ENCODE data around the gene PLAAT2. TPM values are rescaled to one million over a fixed set of nuclear protein-coding genes. Genes with fewer than 3 reads are reported as not detected.
A peak's percentile ranks its signal among the peaks of the same experiment; 100 is the strongest.

PLAAT2 gene
- polyA plus RNA-seq, 3 donors, result not detected

- Mint-ChIP-seq H3K36me3 (peaks cover 4 to 9% of the 10 kb centered on the region in 2 donors), H3K4me1 (peaks cover 43% of the 10 kb centered on the region), H3K27ac (peak overlapping the region; percentile 83 to 93 (median 91)), H3K9me3 (no peaks in the 10 kb centered on the region), H3K4me3 (peak overlapping the region; percentile 93 to 99), H3K27me3 (ENCODE audit: low read depth in 3 of 3) (peaks cover 2 to 10% (median 4%) of the 10 kb centered on the region in 3 donors)
- Histone ChIP-seq H3K9ac (ENCODE audit: insufficient read depth, low read length, poor library complexity, severe bottlenecking) (peak overlapping the region; percentile 74), H3K79me2 (ENCODE audit: insufficient read depth, low read length) (no peaks in the 10 kb centered on the region), H3K4me2 (replicated peaks; ENCODE audit: extremely low read depth, low read length, poor library complexity, severe bottlenecking) (peak overlapping the region; percentile 72), H3K4me1 (ENCODE audit: control insufficient read depth in 1 of 2, insufficient read depth in 2 of 2, low read length in 2 of 2) (peaks cover 27 to 31% of the 10 kb centered on the region in 2 donors), H3K27ac (ENCODE audit: low read depth in 1 of 2, low read length in 2 of 2) (peak overlapping the region; percentile 56 to 82), H3K9me3 (replicated peaks in 1 of 2; ENCODE audit: control insufficient read depth in 1 of 2, insufficient read depth in 1 of 2, low read length in 2 of 2) (no peaks in the 10 kb centered on the region), H3K27me3 (ENCODE audit: control insufficient read depth in 2 of 2, insufficient read depth in 2 of 2, low read length in 2 of 2) (no peaks in the 10 kb centered on the region), H3K4me3 (replicated peaks in 1 of 3; ENCODE audit: low read depth in 2 of 3, low read length in 3 of 3) (peak overlapping the region; percentile 71 to 79 (median 75)), H3K36me3 (replicated peaks in 1 of 2; ENCODE audit: control insufficient read depth in 1 of 2, insufficient read depth in 2 of 2, low read length in 2 of 2) (no peaks in the 10 kb centered on the region), H4K20me1 (ENCODE audit: insufficient read depth, low read length) (no peaks in the 10 kb centered on the region), H2AFZ (ENCODE audit: insufficient read depth, low read depth, low read length, poor library complexity, severe bottlenecking) (peak overlapping the region; percentile 84)
- no peak for TF ChIP-seq CTCF (IDR thresholded peaks at IDR 0.05)
- WGBS (ENCODE audit: insufficient coverage), result 28% methylated on average over 5 of the region's 8 CpGs
- intact Hi-C loops (cut with micrococcal nuclease), result no loop called here
- peak in 1 of 3 donors; percentile 13 for DNase-seq
Observed at GRCh38 chr11:63537293-63538101, 25.7 kb downstream of the PLAAT2 start.

DNA sequence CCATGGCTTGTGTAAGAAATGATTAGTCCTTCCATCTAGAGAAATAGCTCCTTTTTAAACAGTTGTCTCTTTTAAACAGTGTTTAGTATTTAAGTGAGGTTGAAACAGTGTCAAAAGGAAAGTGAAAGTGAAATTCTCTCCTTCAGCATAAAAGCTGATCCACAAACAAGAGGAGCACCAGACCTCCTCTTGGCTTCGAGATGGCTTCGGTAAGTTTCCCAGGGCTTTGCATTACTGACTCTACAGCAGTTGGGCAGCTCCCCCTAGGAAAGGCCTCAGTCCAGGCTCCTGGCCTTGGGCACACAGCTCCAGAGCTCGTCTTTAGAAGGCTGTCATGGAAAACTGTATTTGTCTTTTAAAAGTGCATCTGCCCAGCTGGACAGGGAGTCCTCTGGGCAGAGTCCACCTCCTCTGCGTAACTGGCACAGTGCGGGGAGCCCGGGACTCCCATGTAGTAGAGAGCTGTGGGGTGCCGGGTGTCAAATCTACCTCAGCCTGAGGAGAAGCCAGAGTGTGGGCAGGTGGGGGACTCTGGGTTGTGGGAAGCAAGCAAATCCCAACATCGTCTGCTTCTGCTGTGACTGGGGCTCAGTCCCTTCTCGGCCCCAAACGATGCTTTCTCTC is 26.4 kb downstream of the PLAAT2 start, which contains the start of gene PLAAT4:
Gene PLAAT4, plus strand, starts transcription at position 140 of the 624 bp plus-strand sequence. Its CDS starts 61 bp downstream, at position 201.
- Histone ChIP-seq H3K4me3 (replicated peaks in 1 of 3; ENCODE audit: low read depth in 2 of 3, low read length in 3 of 3) (peak within 1 kb of the TSS; percentile 71 to 79 (median 75)), H3K9me3 (replicated peaks in 1 of 2; ENCODE audit: control insufficient read depth in 1 of 2, insufficient read depth in 1 of 2, low read length in 2 of 2) (no peaks in the 10 kb centered on the region), H3K27me3 (ENCODE audit: control insufficient read depth in 2 of 2, insufficient read depth in 2 of 2, low read length in 2 of 2) (no peaks in the 10 kb centered on the region), H3K4me2 (replicated peaks; ENCODE audit: extremely low read depth, low read length, poor library complexity, severe bottlenecking) (peak within 1 kb of the TSS; percentile 72), H3K36me3 (replicated peaks in 1 of 2; ENCODE audit: control insufficient read depth in 1 of 2, insufficient read depth in 2 of 2, low read length in 2 of 2) (no peaks in the 10 kb centered on the region), H2AFZ (ENCODE audit: insufficient read depth, low read depth, low read length, poor library complexity, severe bottlenecking) (peak within 1 kb of the TSS; percentile 84), H3K4me1 (ENCODE audit: control insufficient read depth in 1 of 2, insufficient read depth in 2 of 2, low read length in 2 of 2) (peaks cover 27 to 31% of the 10 kb centered on the region in 2 donors), H3K79me2 (ENCODE audit: insufficient read depth, low read length) (no peaks in the 10 kb centered on the region), H3K9ac (ENCODE audit: insufficient read depth, low read length, poor library complexity, severe bottlenecking) (peak within 1 kb of the TSS; percentile 74), H3K27ac (ENCODE audit: low read depth in 1 of 2, low read length in 2 of 2) (peak within 1 kb of the TSS; percentile 56 to 82), H4K20me1 (ENCODE audit: insufficient read depth, low read length) (no peaks in the 10 kb centered on the region)
- Mint-ChIP-seq H3K9me3 (no peaks in the 10 kb centered on the region), H3K27ac (peak within 1 kb of the TSS; percentile 83 to 93 (median 91)), H3K27me3 (ENCODE audit: low read depth in 3 of 3) (peaks cover 4 to 10% (median 5%) of the 10 kb centered on the region in 3 donors), H3K4me3 (peak within 1 kb of the TSS; percentile 93 to 99), H3K4me1 (peaks cover 43% of the 10 kb centered on the region), H3K36me3 (peaks cover 4 to 9% of the 10 kb centered on the region in 2 donors)
- peak; percentile 29 to 54 (median 38) for DNase-seq
- TF ChIP-seq CTCF (IDR thresholded peaks at IDR 0.05), result no peak
- 22% methylated on average over 7 of the region's 10 CpGs for WGBS (ENCODE audit: insufficient coverage)
- intact Hi-C loops (cut with micrococcal nuclease), result no loop called here

All from CD14-positive monocyte (primary cell).